ENCODE data around the gene ELF1. TPM values are rescaled to one million over a fixed set of nuclear protein-coding genes. Genes with fewer than 3 reads are reported as not detected.

The ELF1 gene
- total and polyA plus RNA-seq, 2 of the 8 experiments (the other 6 are each of a cell fraction or from before 2014, with no cell fraction given), result 5.6 to 18.2 TPM

- no peaks in the 10 kb centered on the region for H3K4me1 ChIP-seq (replicated peaks in 1 of 4; ENCODE audit: control insufficient read depth in 3 of 4, insufficient read depth in 4 of 4, low read length in 3 of 4)
- no peak overlapping the region for H3K23ac ChIP-seq (ENCODE audit: insufficient read length)
- no peak overlapping the region for H2BK20ac ChIP-seq (ENCODE audit: low read length)
- H3K23me2 ChIP-seq (ENCODE audit: low read depth, low read length), result no peaks in the 10 kb centered on the region
- no peak overlapping the region for H2AFZ ChIP-seq (ENCODE audit: low read length)
- H3K79me1 ChIP-seq (ENCODE audit: low read depth, low read length), result no peaks in the 10 kb centered on the region
- no peak overlapping the region for H2BK5ac ChIP-seq (ENCODE audit: low read depth, low read length)
- H4K8ac ChIP-seq (ENCODE audit: extremely low read depth, insufficient read depth, low read length), result no peak overlapping the region
- no peaks in the 10 kb centered on the region for H4K20me1 ChIP-seq (replicated peaks in 1 of 2; ENCODE audit: control insufficient read depth in 1 of 2, insufficient read depth in 2 of 2, low read length in 2 of 2)
- H2AK5ac ChIP-seq (ENCODE audit: low read depth, low read length), result no peak overlapping the region
- no peak for TF ChIP-seq CTCF (IDR thresholded peaks at IDR 0.05; ENCODE audit: control extremely low read depth in 1 of 3, insufficient read depth in 1 of 3, low read depth in 1 of 3, low read length in 3 of 3)
- TF ChIP-seq TCF12 (IDR thresholded peaks at IDR 0.05; ENCODE audit: low read depth, low read length), result no peak
- no peak for TF ChIP-seq RFX5 (IDR thresholded peaks at IDR 0.05; ENCODE audit: borderline replicate concordance, low read depth, low read length)
- TF ChIP-seq BACH1 (IDR thresholded peaks at IDR 0.05; ENCODE audit: low read length), result no peak
- TF ChIP-seq SP1 (IDR thresholded peaks at IDR 0.05; ENCODE audit: low read depth, low read length), result no peak
- no peak for TF ChIP-seq CREB1 (IDR thresholded peaks at IDR 0.05)
- no peak for TF ChIP-seq HDAC2 (IDR thresholded peaks at IDR 0.05; ENCODE audit: borderline replicate concordance in 1 of 2, low read depth in 2 of 2, low read length in 2 of 2)
- no peak for TF ChIP-seq SIRT6 (IDR thresholded peaks at IDR 0.05; ENCODE audit: low read length)
- TF ChIP-seq KDM1A (IDR thresholded peaks at IDR 0.05; ENCODE audit: borderline replicate concordance, low read length), result no peak
- TF ChIP-seq RXRA (IDR thresholded peaks at IDR 0.05; ENCODE audit: insufficient read depth, low read depth, low read length), result no peak
- no peak for TF ChIP-seq POLR2A (IDR thresholded peaks at IDR 0.05; ENCODE audit: control extremely low read depth in 1 of 2, low read depth in 2 of 2, low read length in 2 of 2)
- no peak for TF ChIP-seq YY1 (IDR thresholded peaks at IDR 0.05; ENCODE audit: low read depth, low read length)
- H3K9me3 ChIP-seq (ENCODE audit: insufficient read depth in 2 of 2, low read depth in 1 of 2, low read length in 1 of 2), result no peaks in the 10 kb centered on the region
- H3K36me3 ChIP-seq (ENCODE audit: control insufficient read depth in 2 of 4, insufficient read depth in 4 of 4, low read length in 3 of 4), result peaks cover 0 to 2% (median 0%) of the 10 kb centered on the region in 4 experiments; a peak in 1 of 8 replicates
- no peak overlapping the region for H3K9ac ChIP-seq (replicated peaks in 1 of 4; ENCODE audit: extremely low read depth in 1 of 4, low read depth in 3 of 4, low read length in 3 of 4)
- DNase-seq (ENCODE audit: low read depth in 1 of 2, low spot score in 2 of 2) (no peak), FAIRE-seq (no peak)
- ChIA-PET POLR2A (ENCODE audit: partially characterized antibody) (interaction anchor here (0.7 kb wide), 1 partner anchor 36 kb away, joined by 3 read pairs; no protein-coding TSS in a partner anchor), CTCF (ENCODE audit: partially characterized antibody) (interaction anchor here (0.9 to 2.7 kb wide), 3 partner anchors 10 to 13 kb away, joined by 4 to 13 read pairs (median 7); no protein-coding TSS in a partner anchor)
- H2BK120ac ChIP-seq (replicated peaks; ENCODE audit: low read depth, low read length), result no peak overlapping the region
- H3K56ac ChIP-seq (replicated peaks; ENCODE audit: insufficient read length, low read depth, low read length), result no peak overlapping the region
- H3K4me2 ChIP-seq (ENCODE audit: insufficient read depth in 1 of 2, low read depth in 2 of 2, low read length in 2 of 2), result no peak overlapping the region
- H3K79me2 ChIP-seq (ENCODE audit: control insufficient read depth in 1 of 2, insufficient read depth in 2 of 2, low read length in 2 of 2), result no peaks in the 10 kb centered on the region
- no peak overlapping the region for H3K14ac ChIP-seq (ENCODE audit: insufficient read length)
- H3K4ac ChIP-seq (replicated peaks; ENCODE audit: insufficient read length, low read depth, low read length), result no peak overlapping the region
- H2BK15ac ChIP-seq (ENCODE audit: low read length), result no peak overlapping the region
- no peaks in the 10 kb centered on the region for H3K27me3 ChIP-seq (replicated peaks in 1 of 4; ENCODE audit: control insufficient read depth in 3 of 4, extremely low read depth in 1 of 4, insufficient read depth in 3 of 4, low read length in 3 of 4)
- no peak overlapping the region for H4K5ac ChIP-seq (ENCODE audit: insufficient read length, low read depth, low read length)
- no peak overlapping the region for H3K27ac ChIP-seq (ENCODE audit: low read depth, low read length)
- no peak overlapping the region for H3K18ac ChIP-seq (ENCODE audit: extremely low read depth, low read length)
- no peak overlapping the region for H2BK12ac ChIP-seq (ENCODE audit: low read depth, low read length)
- H4K91ac ChIP-seq (replicated peaks; ENCODE audit: insufficient read length, low read length), result no peak overlapping the region
- no peak overlapping the region for H3K4me3 ChIP-seq (ENCODE audit: extremely low read depth in 1 of 4, insufficient read depth in 2 of 4, low read depth in 3 of 4, low read length in 4 of 4)
- 92% methylated on average over 3 of the region's 3 CpGs; no CpG with 5 or more reads in 1 of the 2 experiments for WGBS, 2 experiments (ENCODE audit: extremely low coverage in 1 of 2, insufficient coverage in 1 of 2, insufficient read length in 1 of 2, insufficient replicate concordance in 2 of 2, low coverage in 1 of 2, low lambda C conversion rate in 2 of 2, missing lambda C conversion rate in 1 of 2)
Measured at GRCh38 chr13:40961214-40961613, 57.9 kb downstream of the ELF1 start.
